ENCODE measurements around the gene CIP2A.

The CIP2A gene

DNA sequence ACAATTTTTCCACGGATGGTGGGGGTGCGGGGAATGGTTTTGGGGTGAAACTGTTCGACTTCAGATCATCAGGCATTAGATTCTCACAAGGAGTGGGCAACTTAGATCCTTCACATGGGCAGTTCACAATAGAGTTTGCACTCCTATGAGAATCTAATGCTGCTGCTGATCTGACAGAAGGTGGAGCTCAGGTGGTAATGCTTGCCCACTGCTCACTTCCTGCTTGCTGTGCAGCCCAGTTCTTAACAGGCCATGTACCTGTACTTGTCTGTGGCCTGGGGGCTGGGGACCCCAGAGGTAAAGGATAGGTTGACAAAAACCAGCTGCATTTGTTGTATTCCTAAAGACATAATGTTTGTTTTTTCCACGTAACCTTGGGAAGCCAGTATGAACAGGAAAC, 16.3 kb upstream of the CIP2A start:
- H3K4me3 ChIP-seq (ENCODE audit: low read depth, low read length), result no peak overlapping the region
- DNase-seq (ENCODE audit: low read depth), result no peak
- TF ChIP-seq, protein P1, sequence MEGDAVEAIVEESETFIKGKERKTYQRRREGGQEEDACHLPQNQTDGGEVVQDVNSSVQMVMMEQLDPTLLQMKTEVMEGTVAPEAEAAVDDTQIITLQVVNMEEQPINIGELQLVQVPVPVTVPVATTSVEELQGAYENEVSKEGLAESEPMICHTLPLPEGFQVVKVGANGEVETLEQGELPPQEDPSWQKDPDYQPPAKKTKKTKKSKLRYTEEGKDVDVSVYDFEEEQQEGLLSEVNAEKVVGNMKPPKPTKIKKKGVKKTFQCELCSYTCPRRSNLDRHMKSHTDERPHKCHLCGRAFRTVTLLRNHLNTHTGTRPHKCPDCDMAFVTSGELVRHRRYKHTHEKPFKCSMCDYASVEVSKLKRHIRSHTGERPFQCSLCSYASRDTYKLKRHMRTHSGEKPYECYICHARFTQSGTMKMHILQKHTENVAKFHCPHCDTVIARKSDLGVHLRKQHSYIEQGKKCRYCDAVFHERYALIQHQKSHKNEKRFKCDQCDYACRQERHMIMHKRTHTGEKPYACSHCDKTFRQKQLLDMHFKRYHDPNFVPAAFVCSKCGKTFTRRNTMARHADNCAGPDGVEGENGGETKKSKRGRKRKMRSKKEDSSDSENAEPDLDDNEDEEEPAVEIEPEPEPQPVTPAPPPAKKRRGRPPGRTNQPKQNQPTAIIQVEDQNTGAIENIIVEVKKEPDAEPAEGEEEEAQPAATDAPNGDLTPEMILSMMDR (conservative IDR thresholded peaks at IDR 0.05; ENCODE audit: low read depth, low read length), result no peak

DNA sequence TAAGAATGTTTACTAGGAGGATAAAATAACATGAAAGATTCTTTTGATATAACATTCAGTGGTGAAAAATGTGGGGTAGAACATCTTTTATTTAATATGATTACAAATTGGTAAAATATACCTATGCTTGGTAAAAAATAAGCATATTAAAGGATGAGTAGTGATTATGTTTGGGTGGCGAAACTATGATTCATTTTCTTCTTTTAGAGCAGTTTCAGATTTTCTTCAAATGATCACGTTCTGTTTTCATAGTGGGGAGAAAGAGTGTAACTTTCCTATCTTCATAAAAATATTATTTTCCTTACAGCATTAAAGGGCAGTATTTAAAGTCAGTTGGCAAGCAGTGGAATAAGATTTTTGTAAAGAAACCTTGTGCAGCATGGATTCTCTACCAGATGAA, 15.8 kb upstream of the CIP2A start:
- DNase-seq (ENCODE audit: low read depth), result no peak
- TF ChIP-seq, protein P1 (conservative IDR thresholded peaks at IDR 0.05; ENCODE audit: low read depth, low read length), result no peak
- H3K4me3 ChIP-seq (ENCODE audit: low read depth, low read length), result no peak overlapping the region

DNA sequence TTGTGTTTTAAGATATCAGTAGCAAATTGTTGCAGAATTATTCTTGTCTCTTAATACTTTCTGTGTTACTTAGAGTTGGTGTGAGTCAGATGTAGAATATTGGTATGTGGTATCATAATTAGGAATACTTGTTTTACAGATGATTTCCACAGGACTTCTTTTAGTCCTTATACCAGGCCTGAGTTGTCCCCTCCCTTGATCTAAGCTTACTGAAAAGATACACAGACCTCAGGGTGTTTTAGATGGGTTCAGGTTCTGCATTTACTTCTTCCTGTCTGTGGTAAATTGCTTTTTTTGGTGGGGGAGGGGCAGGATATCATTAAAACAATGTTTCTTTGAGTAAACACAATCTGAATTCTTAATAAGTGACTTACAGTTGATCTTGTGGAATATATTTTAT, 14.5 kb upstream of the CIP2A start:
- DNase-seq (ENCODE audit: low read depth), result no peak
- no peak overlapping the region for H3K4me3 ChIP-seq (ENCODE audit: low read depth, low read length)

DNA sequence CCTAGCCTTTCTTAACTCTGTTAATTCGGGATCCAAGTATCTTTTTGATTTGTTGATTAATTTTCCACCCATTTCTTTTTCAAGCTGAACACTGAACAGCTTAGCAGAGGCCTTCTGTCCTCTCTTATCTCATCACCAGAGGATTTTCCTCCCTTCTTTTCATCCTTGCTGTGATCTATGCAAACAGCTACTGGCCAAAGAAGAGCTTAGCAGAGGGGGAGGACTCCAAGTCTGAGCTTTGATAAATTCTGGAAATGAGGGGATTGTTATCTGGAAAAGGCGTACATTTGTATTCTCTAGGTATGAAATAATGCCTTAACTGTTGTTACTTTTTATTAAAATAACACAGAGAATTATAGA, 13.7 kb upstream of the CIP2A start:
- TF ChIP-seq, protein P1 (conservative IDR thresholded peaks at IDR 0.05; ENCODE audit: low read depth, low read length), result no peak
- DNase-seq (ENCODE audit: low read depth), result no peak
- H3K4me3 ChIP-seq (ENCODE audit: low read depth, low read length), result no peak overlapping the region

More for the DNA sequence above, 14.5 kb upstream of the CIP2A start:
- TF ChIP-seq, protein P1 (conservative IDR thresholded peaks at IDR 0.05; ENCODE audit: low read depth, low read length), result no peak

DNA sequence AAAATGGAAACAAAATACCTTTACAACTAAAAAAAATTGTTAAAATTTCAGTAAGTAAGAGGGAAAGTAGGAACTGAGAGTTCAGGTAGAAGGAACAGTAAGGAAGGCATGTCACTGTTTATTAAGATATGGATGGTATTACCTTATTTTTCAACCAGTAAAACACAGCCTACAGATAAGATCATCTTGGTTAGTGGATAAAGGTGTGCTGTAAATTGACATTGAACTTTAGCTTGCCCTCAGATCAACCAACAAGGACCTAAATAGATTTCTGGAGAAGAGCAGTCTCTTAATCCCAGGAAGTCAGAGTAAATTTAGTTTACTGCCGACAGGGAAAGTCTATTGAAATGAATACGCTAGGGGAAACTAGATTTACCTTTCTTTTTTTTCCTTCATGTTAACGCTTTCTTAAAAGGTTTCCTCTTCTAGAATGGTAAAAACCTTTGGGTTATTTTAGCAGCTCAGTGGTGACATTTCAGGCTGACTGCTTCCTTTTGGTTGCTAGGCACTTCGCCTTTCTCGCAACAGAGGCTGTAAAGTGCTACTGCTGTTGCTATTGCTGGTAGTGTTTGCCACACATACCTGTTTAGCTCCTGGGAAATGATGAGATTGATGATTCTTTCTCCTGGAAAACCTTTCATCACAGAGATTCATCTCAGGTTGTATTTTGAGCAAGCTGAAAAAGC, 13.2 kb upstream of the CIP2A start:
- DNase-seq (ENCODE audit: low read depth), result no peak
- H3K4me3 ChIP-seq (ENCODE audit: low read depth, low read length), result no peak overlapping the region
- TF ChIP-seq, protein P1 (conservative IDR thresholded peaks at IDR 0.05; ENCODE audit: low read depth, low read length), result no peak

DNA sequence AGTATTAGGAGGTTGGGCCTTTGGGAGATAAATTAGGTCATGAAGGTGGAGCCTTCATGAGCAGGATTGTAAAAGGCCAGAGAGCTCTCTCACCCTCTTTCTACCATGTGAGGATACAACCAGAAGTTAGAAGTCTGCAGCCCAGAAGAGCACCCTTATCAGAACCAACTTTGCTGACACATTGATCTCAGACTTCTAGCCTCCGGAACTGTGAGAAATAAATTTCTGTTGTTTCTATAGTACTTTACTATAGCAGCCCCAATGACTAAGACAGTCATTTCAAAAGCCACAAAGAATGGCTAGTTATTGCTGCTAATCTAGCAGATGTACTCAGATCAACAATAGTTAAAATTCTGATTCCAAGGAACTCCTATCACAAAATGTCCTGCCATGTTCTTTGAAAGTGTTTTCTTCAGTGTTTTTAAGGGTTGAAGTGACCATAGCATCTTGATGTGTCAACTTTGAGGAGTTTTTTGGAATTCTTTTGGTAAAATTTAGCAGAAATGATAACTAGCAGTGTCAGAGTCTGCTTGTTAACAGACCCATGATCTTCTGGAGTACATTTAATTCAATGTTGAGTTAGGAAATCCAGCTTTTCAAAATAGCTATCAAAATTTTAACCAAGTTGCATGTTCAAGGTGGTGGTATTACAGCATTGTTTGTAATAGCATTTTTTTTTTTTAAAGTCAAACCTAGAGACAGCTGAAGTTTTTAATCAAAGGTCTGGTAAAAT, 10.6 kb upstream of the CIP2A start:
- H3K4me3 ChIP-seq (ENCODE audit: low read depth, low read length), result no peak overlapping the region
- no peak for DNase-seq (ENCODE audit: low read depth)

More for the DNA sequence above, 10.6 kb upstream of the CIP2A start:
- TF ChIP-seq, protein P1 (conservative IDR thresholded peaks at IDR 0.05; ENCODE audit: low read depth, low read length), result no peak

Measured in choroid plexus epithelial cell (primary cell).